ENCODE results near the gene PTPRZ1.

GRCh38 chr7:122014697-122015096, 141.7 kb downstream of the PTPRZ1 start:
- TF ChIP-seq POLR2AphosphoS5 (IDR thresholded peaks at IDR 0.05; ENCODE audit: low read depth, low read length) (no peak), REST (IDR thresholded peaks at IDR 0.05; ENCODE audit: insufficient read depth in 1 of 2, low read depth in 2 of 2, low read length in 2 of 2) (no peak), TAF1 (IDR thresholded peaks at IDR 0.05; ENCODE audit: borderline replicate concordance, insufficient read depth, low read length) (no peak), SIN3A (IDR thresholded peaks at IDR 0.05; ENCODE audit: borderline replicate concordance, insufficient read depth, low read length) (no peak), FOXP2 (optimal IDR thresholded peaks at IDR 0.05; ENCODE audit: borderline replicate concordance, extremely low read depth, extremely low read length, insufficient read depth) (no peak)
